Mesothelial cell of epicardium (in vitro differentiated cells): ENCODE data around the gene NNT. TPM values are rescaled to one million over a fixed set of nuclear protein-coding genes. Genes with fewer than 3 reads are reported as not detected.
"Not testable (repeated sequence)": the region's sequence is repeated elsewhere in the genome, so short reads cannot be mapped to it uniquely, and the experiment has no call there.

Experiments
- DNase-seq, 2 experiments: peaks; one replicate each; pipeline ENCODE4 v3.0.0; 2021; ENCODE audit warnings: low spot score in 2 of 2; ENCODE audit not compliant: unreplicated experiment in 2 of 2
- H3K27ac Mint-ChIP-seq: 2 replicates; pipeline ENCODE4 v1.8.0; 2021; ENCODE audit warnings: mixed read lengths
- H3K27me3 Mint-ChIP-seq: 2 replicates; pipeline ENCODE4 v1.8.0; 2021; ENCODE audit warnings: low read depth, mixed read lengths
- H3K36me3 Mint-ChIP-seq: 2 replicates; pipeline ENCODE4 v1.8.0; 2021; ENCODE audit warnings: mixed read lengths
- H3K4me1 Mint-ChIP-seq: 2 replicates; pipeline ENCODE4 v1.8.0; 2021; ENCODE audit warnings: mixed read lengths
- H3K4me3 Mint-ChIP-seq: 2 replicates; pipeline ENCODE4 v1.8.0; 2021; ENCODE audit warnings: mild to moderate bottlenecking, moderate library complexity, mixed read lengths
- H3K9me3 Mint-ChIP-seq: 2 replicates; pipeline ENCODE4 v1.8.0; 2021; ENCODE audit warnings: mixed read lengths
- total RNA-seq: library from RNA; stranded (reverse); gene quantifications from 3 replicates; pipeline ENCODE4 v1.2.1, GENCODE V29; 2021
- TF ChIP-seq, protein P1 (sequence below): fragments of 200-600 bp; sonication (generic); IDR thresholded peaks from one replicate; pipeline ENCODE4 v1.5.0; 2021; ENCODE audit warnings: antibody characterized with exemption; ENCODE audit not compliant: unreplicated experiment

The NNT gene
- total RNA-seq, 1 donor from 2014 or later = 68.7 TPM

DNA sequence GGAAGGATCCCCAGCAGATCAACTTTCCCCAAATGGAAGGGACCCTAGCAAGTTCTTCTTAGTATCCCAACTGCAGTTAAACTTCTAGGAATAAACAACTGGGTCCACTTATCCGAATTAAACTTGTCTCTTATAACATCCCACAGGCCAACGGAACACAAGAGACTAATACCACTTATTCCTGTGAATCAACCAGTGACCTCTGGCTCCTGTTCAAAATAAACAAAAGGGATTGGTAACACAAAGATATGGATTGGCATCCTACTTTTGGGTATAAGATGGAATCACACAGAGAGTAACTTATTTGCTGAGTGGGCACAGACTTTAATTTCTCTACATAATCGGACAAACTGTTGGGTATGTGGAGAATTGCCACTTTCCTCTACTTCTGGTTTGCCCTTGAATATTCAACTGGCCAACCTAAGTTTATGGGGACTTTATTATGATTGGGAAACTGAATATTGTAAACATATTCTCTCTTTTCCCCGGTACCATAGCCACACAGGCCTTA, 33.7 kb upstream of the NNT start:
- peaks cover 13% of the 10 kb centered on the region for H3K4me1 Mint-ChIP-seq
- H3K27me3 Mint-ChIP-seq = no peaks in the 10 kb centered on the region
- H3K27ac Mint-ChIP-seq = no peak overlapping the region
- no peaks in the 10 kb centered on the region for H3K36me3 Mint-ChIP-seq
- H3K9me3 Mint-ChIP-seq = no peaks in the 10 kb centered on the region
- DNase-seq = no peak
- H3K4me3 Mint-ChIP-seq = no peak overlapping the region
- TF ChIP-seq, protein P1, sequence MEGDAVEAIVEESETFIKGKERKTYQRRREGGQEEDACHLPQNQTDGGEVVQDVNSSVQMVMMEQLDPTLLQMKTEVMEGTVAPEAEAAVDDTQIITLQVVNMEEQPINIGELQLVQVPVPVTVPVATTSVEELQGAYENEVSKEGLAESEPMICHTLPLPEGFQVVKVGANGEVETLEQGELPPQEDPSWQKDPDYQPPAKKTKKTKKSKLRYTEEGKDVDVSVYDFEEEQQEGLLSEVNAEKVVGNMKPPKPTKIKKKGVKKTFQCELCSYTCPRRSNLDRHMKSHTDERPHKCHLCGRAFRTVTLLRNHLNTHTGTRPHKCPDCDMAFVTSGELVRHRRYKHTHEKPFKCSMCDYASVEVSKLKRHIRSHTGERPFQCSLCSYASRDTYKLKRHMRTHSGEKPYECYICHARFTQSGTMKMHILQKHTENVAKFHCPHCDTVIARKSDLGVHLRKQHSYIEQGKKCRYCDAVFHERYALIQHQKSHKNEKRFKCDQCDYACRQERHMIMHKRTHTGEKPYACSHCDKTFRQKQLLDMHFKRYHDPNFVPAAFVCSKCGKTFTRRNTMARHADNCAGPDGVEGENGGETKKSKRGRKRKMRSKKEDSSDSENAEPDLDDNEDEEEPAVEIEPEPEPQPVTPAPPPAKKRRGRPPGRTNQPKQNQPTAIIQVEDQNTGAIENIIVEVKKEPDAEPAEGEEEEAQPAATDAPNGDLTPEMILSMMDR = no peak

GRCh38 chr5:43570450-43571158, 32.4 kb upstream of the NNT start:
- DNase-seq = no peak
- Mint-ChIP-seq H3K4me3 (no peak overlapping the region), H3K9me3 (no peaks in the 10 kb centered on the region)

GRCh38 chr5:43571237-43571636, 31.7 kb upstream of the NNT start:
- peaks cover 12% of the 10 kb centered on the region for H3K36me3 Mint-ChIP-seq
- peaks cover 4% of the 10 kb centered on the region for H3K9me3 Mint-ChIP-seq
- H3K4me3 Mint-ChIP-seq = no peak overlapping the region
- H3K27me3 Mint-ChIP-seq = no peaks in the 10 kb centered on the region
- no peak for DNase-seq
- H3K4me1 Mint-ChIP-seq = peaks cover 13% of the 10 kb centered on the region
- TF ChIP-seq, protein P1 = no peak
- H3K27ac Mint-ChIP-seq = no peak overlapping the region

More at GRCh38 chr5:43570450-43571158, 32.4 kb upstream of the NNT start:
- TF ChIP-seq, protein P1 = no peak
- Mint-ChIP-seq H3K4me1 (peaks cover 13% of the 10 kb centered on the region), H3K27ac (no peak overlapping the region), H3K36me3 (peaks cover 8% of the 10 kb centered on the region), H3K27me3 (no peaks in the 10 kb centered on the region)

DNA sequence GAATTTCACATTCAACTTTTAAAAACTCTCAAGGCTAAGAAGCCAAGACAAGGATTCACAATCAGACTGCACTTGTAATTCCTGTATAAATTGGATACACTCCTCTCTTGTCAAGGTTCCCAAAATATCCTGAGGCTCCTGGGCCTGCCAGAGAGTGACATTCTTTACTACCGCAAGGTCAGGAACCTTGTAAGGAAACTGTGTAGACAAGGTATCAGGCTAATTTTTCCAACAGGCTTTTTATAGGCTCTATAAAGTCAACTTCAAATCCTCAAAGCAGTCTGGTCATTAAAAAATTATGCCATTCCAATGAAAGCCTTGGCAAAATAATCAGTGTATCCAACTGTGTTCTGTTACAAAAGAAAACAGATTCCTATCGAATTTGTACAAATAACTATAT, 30.6 kb upstream of the NNT start:
- DNase-seq = no peak

GRCh38 chr5:43573058-43573457, 29.9 kb upstream of the NNT start:
- TF ChIP-seq, protein P1 = no peak
- H3K9me3 Mint-ChIP-seq = peaks cover 8% of the 10 kb centered on the region
- peaks cover 20% of the 10 kb centered on the region for H3K36me3 Mint-ChIP-seq
- no peak for DNase-seq
- no peak overlapping the region for H3K4me3 Mint-ChIP-seq
- peaks cover 13% of the 10 kb centered on the region for H3K4me1 Mint-ChIP-seq
- no peak overlapping the region for H3K27ac Mint-ChIP-seq
- H3K27me3 Mint-ChIP-seq = no peaks in the 10 kb centered on the region

More for the DNA sequence above, 30.6 kb upstream of the NNT start:
- Mint-ChIP-seq H3K4me1 (peaks cover 13% of the 10 kb centered on the region), H3K36me3 (peaks cover 20% of the 10 kb centered on the region), H3K4me3 (no peak overlapping the region), H3K9me3 (peaks cover 8% of the 10 kb centered on the region), H3K27ac (peak overlapping the region; percentile 30), H3K27me3 (no peaks in the 10 kb centered on the region)
- TF ChIP-seq, protein P1 = no peak

GRCh38 chr5:43580402-43581210, 22.4 kb upstream of the NNT start:
- peaks cover 30% of the 10 kb centered on the region for H3K36me3 Mint-ChIP-seq
- not testable (repeated sequence) for H3K27ac Mint-ChIP-seq, DNase-seq, H3K4me3 Mint-ChIP-seq, H3K27me3 Mint-ChIP-seq, H3K4me1 Mint-ChIP-seq, H3K9me3 Mint-ChIP-seq
